HepG2 (cell line): ENCODE measurements around the gene CD207. TPM values are rescaled to one million over a fixed set of nuclear protein-coding genes. Genes with fewer than 3 reads are reported as not detected.

Source experiments
- ATAC-seq: fragments of 200-7000 bp; cut with Tn5 transposase; 3 replicates; pipeline ENCODE4 v1.9.1; 2020; ENCODE audit warnings: mild to moderate bottlenecking, moderate library complexity
- BruUV-seq: library from RNA; stranded (reverse); fragments of 400-500 nt; replicated peaks from 2 replicates; lab custom pipeline; 2021; lab: Mats Ljungman, UMichigan
- CTCF ChIA-PET: fragments of 300-600 bp; formaldehyde crosslinking; extraction: SDS; loops from one replicate; lab custom pipeline; 2021; ENCODE audit warnings: low total read pairs, inconsistent platforms, low intra/inter-chr PET ratio; lab: Yijun Ruan, JAX
- POLR2A ChIA-PET: fragments of 350-600 bp; sonication (Branson Sonifier 250); formaldehyde crosslinking; loops from one replicate; lab custom pipeline; 2020; ENCODE audit warnings: antibody characterized with exemption, inconsistent platforms; lab: Yijun Ruan, JAX
- DNase-seq: peaks from one replicate; pipeline ENCODE4 v3.0.0-alpha.2; 2015; ENCODE audit warnings: low spot score
- FAIRE-seq: peaks from 3 replicates; lab custom pipeline; 2011; peaks lifted over from hg19 to GRCh38; lab: Jason Lieb, UNC
- H2AFZ ChIP-seq: one replicate; pipeline ENCODE4 v1.6.1; 2011; ENCODE audit warnings: low read length, inconsistent platforms
- H3K27ac ChIP-seq: fragments of 300-600 bp; 3 replicates; pipeline ENCODE4 v1.8.0; 2011; ENCODE audit warnings: mixed run types, mild to moderate bottlenecking, mixed read lengths, low read length, inconsistent platforms; ENCODE audit not compliant: insufficient read depth; ENCODE audit errors: extremely low read length
- H3K27me3 ChIP-seq, 2 experiments: fragments of 200-600 bp in 1 of 2; 2 replicates in 1 of 2; 3 replicates in 1 of 2; pipeline versions ENCODE4 v1.6.0 to v1.8.0; 2011; ENCODE audit warnings: low read length in 2 of 2, mild to moderate bottlenecking in 2 of 2, moderate library complexity in 2 of 2, inconsistent platforms in 1 of 2; ENCODE audit not compliant: insufficient read depth in 2 of 2, control insufficient read depth in 1 of 2
- H3K36me3 ChIP-seq, 2 experiments: fragments of 200-600 bp in 1 of 2; replicated peaks in 1 of 2; 2 replicates in 1 of 2; 3 replicates in 1 of 2; pipeline versions ENCODE4 v1.5.1 to v1.8.0; 2011; ENCODE audit warnings: low read length in 2 of 2, inconsistent platforms in 1 of 2; ENCODE audit not compliant: insufficient read depth in 2 of 2, control insufficient read depth in 1 of 2
- H3K4me1 ChIP-seq: 2 replicates; pipeline ENCODE4 v1.5.1; 2012; ENCODE audit warnings: low read length, inconsistent platforms; ENCODE audit not compliant: insufficient read depth
- H3K4me2 ChIP-seq: 2 replicates; pipeline ENCODE4 v1.6.0; 2011; ENCODE audit warnings: low read depth, low read length, inconsistent platforms
- H3K4me3 ChIP-seq, 3 experiments: fragments of 200-600 bp in 1 of 3; sonication (generic), shearing (Covaris generic) in 1 of 3; replicated peaks in 1 of 3; 2 replicates each; pipeline ENCODE4 v1.5.1; 2011 to 2016; ENCODE audit warnings: low read length in 3 of 3, inconsistent platforms in 2 of 3, low read depth in 2 of 3, mild to moderate bottlenecking in 2 of 3, control low read depth in 1 of 3, mixed read lengths in 1 of 3; ENCODE audit not compliant: insufficient read depth in 1 of 3
- H3K79me2 ChIP-seq: one replicate; pipeline ENCODE4 v1.6.1; 2011; ENCODE audit warnings: low read length, inconsistent platforms; ENCODE audit not compliant: insufficient read depth
- H3K9ac ChIP-seq: 2 replicates; pipeline ENCODE4 v1.6.0; 2011; ENCODE audit warnings: mild to moderate bottlenecking, low read depth, low read length, inconsistent platforms; ENCODE audit not compliant: insufficient read depth
- H3K9me3 ChIP-seq: 2 replicates; pipeline ENCODE4 v1.5.1; 2012; ENCODE audit warnings: mild to moderate bottlenecking, low read length
- H4K20me1 ChIP-seq: 2 replicates; pipeline ENCODE4 v1.6.0; 2011; ENCODE audit warnings: inconsistent platforms, mild to moderate bottlenecking, low read length, moderate library complexity; ENCODE audit not compliant: insufficient read depth
- CBX2 ChIP-seq, 2 experiments: fragments of 200-600 bp in 1 of 2; sonication (generic); formaldehyde crosslinking in 1 of 2; IDR thresholded peaks; 2 replicates each; pipeline versions ENCODE4 v1.7.0 to v1.8.1; 2018 to 2022; ENCODE audit warnings: low read depth in 2 of 2, low read length in 1 of 2, mild to moderate bottlenecking in 1 of 2, missing genetic modification reagents in 1 of 2
- MED1 ChIP-seq: sonication (generic); formaldehyde crosslinking; IDR thresholded peaks from 2 replicates; pipeline ENCODE4 v1.4.0; 2020; ENCODE audit warnings: missing genetic modification reagents
- PHF8 ChIP-seq: sonication (generic); formaldehyde crosslinking; IDR thresholded peaks from 2 replicates; pipeline ENCODE4 v1.5.0; 2020; ENCODE audit warnings: missing genetic modification reagents
- ZFP90 ChIP-seq: sonication (generic); formaldehyde crosslinking; IDR thresholded peaks from 2 replicates; pipeline ENCODE4 v1.8.0; 2022; ENCODE audit warnings: missing genetic modification reagents, mild to moderate bottlenecking, inconsistent platforms, borderline replicate concordance
- ZSCAN12 ChIP-seq: sonication (generic); formaldehyde crosslinking; IDR thresholded peaks from 2 replicates; pipeline ENCODE4 v1.9.0; 2021; ENCODE audit warnings: mild to moderate bottlenecking, missing genetic modification reagents
- WGBS: methylation state at CpG from one replicate; pipeline ENCODE4 v1.1.6; 2017; ENCODE audit warnings: low lambda C conversion rate; 5-methylcytosine and 5-hydroxymethylcytosine counted together
- in situ Hi-C: cut with HindIII; loops from 2 replicates; pipeline ENCODE4 v1.10.0; 2017; ENCODE audit warnings: low pct_unique_long_range_greater_than_20kb; ENCODE audit not compliant: extremely low pct_ligation_motif_present
- intact Hi-C: fragments of 100-400 bp; cut with micrococcal nuclease; formaldehyde crosslinking; loops from one replicate; pipeline ENCODE4 v1.10.0; 2022; ENCODE audit not compliant: unreplicated experiment
- polyA plus RNA-seq, 8 experiments: library from polyadenylated mRNA; depleted of rRNA in 3 of 8; stranded (reverse) in 7 of 8; unstranded in 1 of 8; fragments of >200 nt; fragmentation: Illumina TruSeq in 4 of 8; extraction: Trizol in 4 of 8; gene quantifications; 2 replicates each; pipeline versions ENCODE4 v1.2.1 to v1.2.3, GENCODE V29; 2011 to 2016; ENCODE audit warnings: low read depth in 4 of 8, missing spikeins in 1 of 8, mixed read lengths in 1 of 8; ENCODE audit not compliant: insufficient read depth in 1 of 8
- total RNA-seq, 5 experiments: library from RNA; depleted of rRNA; stranded (reverse); fragments of >200 nt; fragmentation: Illumina TruSeq; extraction: Trizol; gene quantifications; 2 replicates each; pipeline ENCODE4 v1.2.3, GENCODE V29; 2016; ENCODE audit warnings: low read depth in 1 of 5
- TF ChIP-seq, protein P1 (sequence below): sonication (generic); formaldehyde crosslinking; conservative IDR thresholded peaks from 2 replicates; pipeline ENCODE4 v1.5.0; 2020; ENCODE audit warnings: missing genetic modification reagents
- TF ChIP-seq, protein P2 (sequence below): sonication (generic); formaldehyde crosslinking; IDR thresholded peaks from 2 replicates; pipeline ENCODE4 v1.8.1; 2022; ENCODE audit warnings: low read depth, mild to moderate bottlenecking, missing genetic modification reagents
- TF ChIP-seq, protein P3 (sequence below): sonication (generic); formaldehyde crosslinking; IDR thresholded peaks from 2 replicates; pipeline ENCODE4 v1.4.0; 2020; ENCODE audit warnings: missing genetic modification reagents

CD207 gene
- total and polyA plus RNA-seq, 2 of the 13 experiments (the other 11 are each of a cell fraction or from before 2014, with no cell fraction given) = 0.09 to 0.15 TPM

DNA sequence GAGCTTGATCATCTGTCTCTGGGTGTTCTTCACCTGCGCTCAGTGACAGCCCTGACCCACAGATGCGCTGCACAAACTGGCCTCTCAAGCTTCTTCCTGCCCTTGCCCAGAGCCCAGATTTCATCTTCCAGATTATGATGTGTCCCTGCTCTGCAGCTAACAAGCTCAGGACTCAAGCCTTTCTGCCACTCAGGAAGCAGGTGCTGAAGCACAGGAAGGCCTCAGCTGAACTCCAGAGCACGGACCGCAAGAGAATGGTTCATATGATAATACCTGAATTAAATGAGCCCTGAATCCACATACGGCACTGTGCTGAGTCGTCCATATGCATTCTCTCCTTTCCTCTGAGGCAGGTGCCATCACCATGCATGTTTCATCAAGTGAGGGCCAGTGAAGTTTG, 3.8 kb downstream of the CD207 start:
- H3K36me3 ChIP-seq = no peaks in the 10 kb centered on the region
- H3K27ac ChIP-seq = no peak overlapping the region
- H3K4me3 ChIP-seq = no peak overlapping the region
- H2AFZ ChIP-seq = no peak overlapping the region
- H3K9ac ChIP-seq = no peak overlapping the region
- no TSS peak for BruUV-seq
- WGBS = 72% methylated on average over 6 of the region's 6 CpGs
- no peaks in the 10 kb centered on the region for H4K20me1 ChIP-seq
- POLR2A ChIA-PET = interaction anchor here (1.4 kb wide), 1 partner anchor 23 kb away, joined by 3 read pairs; no protein-coding TSS in a partner anchor
- in situ Hi-C loops = no loop called here
- TF ChIP-seq ZSCAN12 (CRISPR knock-in tag) (no peak), CBX2 (IDR thresholded peaks at IDR 0.05; ENCODE audit: low read depth, low read length) (no peak), CBX2 (CRISPR knock-in tag; IDR thresholded peaks at IDR 0.05; ENCODE audit: low read depth) (no peak), MED1 (CRISPR knock-in tag) (no peak), PHF8 (CRISPR knock-in tag) (no peak), ZFP90 (CRISPR knock-in tag) (no peak)
- TF ChIP-seq, protein P1, sequence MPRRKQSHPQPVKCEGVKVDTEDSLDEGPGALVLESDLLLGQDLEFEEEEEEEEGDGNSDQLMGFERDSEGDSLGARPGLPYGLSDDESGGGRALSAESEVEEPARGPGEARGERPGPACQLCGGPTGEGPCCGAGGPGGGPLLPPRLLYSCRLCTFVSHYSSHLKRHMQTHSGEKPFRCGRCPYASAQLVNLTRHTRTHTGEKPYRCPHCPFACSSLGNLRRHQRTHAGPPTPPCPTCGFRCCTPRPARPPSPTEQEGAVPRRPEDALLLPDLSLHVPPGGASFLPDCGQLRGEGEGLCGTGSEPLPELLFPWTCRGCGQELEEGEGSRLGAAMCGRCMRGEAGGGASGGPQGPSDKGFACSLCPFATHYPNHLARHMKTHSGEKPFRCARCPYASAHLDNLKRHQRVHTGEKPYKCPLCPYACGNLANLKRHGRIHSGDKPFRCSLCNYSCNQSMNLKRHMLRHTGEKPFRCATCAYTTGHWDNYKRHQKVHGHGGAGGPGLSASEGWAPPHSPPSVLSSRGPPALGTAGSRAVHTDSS = no peak
- TF ChIP-seq, protein P2, sequence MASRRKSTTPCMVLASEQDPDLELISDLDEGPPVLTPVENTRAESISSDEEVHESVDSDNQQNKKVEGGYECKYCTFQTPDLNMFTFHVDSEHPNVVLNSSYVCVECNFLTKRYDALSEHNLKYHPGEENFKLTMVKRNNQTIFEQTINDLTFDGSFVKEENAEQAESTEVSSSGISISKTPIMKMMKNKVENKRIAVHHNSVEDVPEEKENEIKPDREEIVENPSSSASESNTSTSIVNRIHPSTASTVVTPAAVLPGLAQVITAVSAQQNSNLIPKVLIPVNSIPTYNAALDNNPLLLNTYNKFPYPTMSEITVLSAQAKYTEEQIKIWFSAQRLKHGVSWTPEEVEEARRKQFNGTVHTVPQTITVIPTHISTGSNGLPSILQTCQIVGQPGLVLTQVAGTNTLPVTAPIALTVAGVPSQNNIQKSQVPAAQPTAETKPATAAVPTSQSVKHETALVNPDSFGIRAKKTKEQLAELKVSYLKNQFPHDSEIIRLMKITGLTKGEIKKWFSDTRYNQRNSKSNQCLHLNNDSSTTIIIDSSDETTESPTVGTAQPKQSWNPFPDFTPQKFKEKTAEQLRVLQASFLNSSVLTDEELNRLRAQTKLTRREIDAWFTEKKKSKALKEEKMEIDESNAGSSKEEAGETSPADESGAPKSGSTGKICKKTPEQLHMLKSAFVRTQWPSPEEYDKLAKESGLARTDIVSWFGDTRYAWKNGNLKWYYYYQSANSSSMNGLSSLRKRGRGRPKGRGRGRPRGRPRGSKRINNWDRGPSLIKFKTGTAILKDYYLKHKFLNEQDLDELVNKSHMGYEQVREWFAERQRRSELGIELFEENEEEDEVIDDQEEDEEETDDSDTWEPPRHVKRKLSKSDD (CRISPR knock-in tag) = no peak
- TF ChIP-seq, protein P3, sequence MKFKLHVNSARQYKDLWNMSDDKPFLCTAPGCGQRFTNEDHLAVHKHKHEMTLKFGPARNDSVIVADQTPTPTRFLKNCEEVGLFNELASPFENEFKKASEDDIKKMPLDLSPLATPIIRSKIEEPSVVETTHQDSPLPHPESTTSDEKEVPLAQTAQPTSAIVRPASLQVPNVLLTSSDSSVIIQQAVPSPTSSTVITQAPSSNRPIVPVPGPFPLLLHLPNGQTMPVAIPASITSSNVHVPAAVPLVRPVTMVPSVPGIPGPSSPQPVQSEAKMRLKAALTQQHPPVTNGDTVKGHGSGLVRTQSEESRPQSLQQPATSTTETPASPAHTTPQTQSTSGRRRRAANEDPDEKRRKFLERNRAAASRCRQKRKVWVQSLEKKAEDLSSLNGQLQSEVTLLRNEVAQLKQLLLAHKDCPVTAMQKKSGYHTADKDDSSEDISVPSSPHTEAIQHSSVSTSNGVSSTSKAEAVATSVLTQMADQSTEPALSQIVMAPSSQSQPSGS (CRISPR knock-in tag) = no peak
- no peaks in the 10 kb centered on the region for H3K9me3 ChIP-seq
- DNase-seq (no peak), ATAC-seq (no peak), FAIRE-seq (no peak)
- H3K4me2 ChIP-seq = no peak overlapping the region
- intact Hi-C loops = loop anchor here (2.0 kb wide), 1 partner anchor 17 kb away; no protein-coding TSS in a partner anchor
- peaks cover 5 to 41% of the 10 kb centered on the region in 2 experiments for H3K27me3 ChIP-seq
- H3K4me1 ChIP-seq = peaks cover 20% of the 10 kb centered on the region
- H3K79me2 ChIP-seq = no peaks in the 10 kb centered on the region
- CTCF ChIA-PET = no interaction called here
